Stimulated activated CD4-positive, alpha-beta T cell treated with anti-CD3 and anti-CD28 coated beads, Interleukin-15, amount 100 ng/mL, for 48 hours (primary cell): ENCODE measurements around the gene TRIM22.
"Not testable (repeated sequence)": the region's sequence is repeated elsewhere in the genome, so short reads cannot be mapped to it uniquely, and the experiment has no call there.

Source experiments
- DNase-seq, 2 donors: peaks; one replicate each; pipeline ENCODE4 v3.0.0-alpha.2; 2020; ENCODE audit warnings: low read depth in 2 of 2

The TRIM22 gene

DNA sequence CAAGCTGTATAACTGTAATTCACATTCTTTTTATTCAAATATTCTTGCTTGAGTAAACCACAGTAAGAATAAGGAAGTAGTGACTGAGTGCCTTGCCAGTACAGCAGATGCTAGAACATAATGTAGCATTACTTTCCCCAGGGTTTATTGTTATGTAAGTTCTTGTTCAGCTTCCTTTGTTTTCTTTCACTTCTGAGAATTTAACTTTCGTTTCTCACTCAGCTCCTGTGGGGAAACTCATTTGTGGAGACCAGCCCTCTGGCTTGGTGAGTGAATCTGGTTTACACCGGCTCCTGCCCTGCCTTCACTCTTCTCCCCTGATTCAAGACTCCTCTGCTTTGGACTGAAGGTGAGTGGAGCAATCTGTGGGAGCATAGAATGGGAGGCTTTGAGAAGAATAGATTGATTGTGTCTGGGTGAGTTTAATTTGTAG is at the start of gene TRIM22:
TSS of gene TRIM22 (plus strand) at position 240 of the 433 bp plus-strand sequence. CDS start 6,443 bp downstream, outside the sequence.
- DNase-seq: peak; percentile 14 to 32

GRCh38 chr11:5639953-5640352 is 49.6 kb upstream of the TRIM22 start:
- no peak for DNase-seq

DNA sequence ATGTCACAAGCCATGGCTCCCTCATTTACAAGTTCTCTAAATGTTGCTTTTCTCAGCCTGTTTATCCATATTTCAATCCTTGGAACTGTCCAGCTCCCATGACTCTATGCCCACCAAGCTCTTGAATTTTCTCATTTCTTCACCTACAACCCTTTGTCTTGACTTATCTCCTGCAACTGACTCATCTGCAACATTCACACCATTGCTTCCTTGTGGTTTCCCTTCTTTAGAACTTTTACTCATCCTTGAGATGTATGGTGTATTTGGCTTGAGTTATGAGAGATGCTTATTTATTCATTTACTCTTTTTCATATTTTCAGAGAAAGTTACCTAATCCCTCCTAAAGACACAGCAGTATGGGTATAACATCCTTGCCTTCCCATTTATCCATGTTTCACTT is 46.0 kb upstream of the TRIM22 start:
- DNase-seq: no peak

DNA sequence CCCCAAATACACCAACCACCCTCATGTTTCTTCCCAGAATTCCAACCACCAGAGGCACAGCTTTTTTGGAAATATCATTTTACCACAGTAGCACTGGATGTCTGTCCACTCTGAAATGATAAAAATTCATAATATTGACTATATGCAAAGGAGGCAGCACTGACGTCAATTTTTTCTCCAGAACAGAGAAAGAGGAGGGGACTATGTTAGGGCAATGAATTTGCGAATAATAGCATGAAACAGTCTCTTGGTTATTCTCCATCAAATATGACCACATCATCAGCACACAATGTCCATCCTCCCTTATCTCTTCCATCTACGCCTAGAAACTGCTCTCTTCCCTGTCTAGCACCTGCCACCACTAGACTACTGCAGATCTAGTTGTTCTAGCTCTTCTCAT is 43.5 kb upstream of the TRIM22 start:
- DNase-seq: no peak

DNA sequence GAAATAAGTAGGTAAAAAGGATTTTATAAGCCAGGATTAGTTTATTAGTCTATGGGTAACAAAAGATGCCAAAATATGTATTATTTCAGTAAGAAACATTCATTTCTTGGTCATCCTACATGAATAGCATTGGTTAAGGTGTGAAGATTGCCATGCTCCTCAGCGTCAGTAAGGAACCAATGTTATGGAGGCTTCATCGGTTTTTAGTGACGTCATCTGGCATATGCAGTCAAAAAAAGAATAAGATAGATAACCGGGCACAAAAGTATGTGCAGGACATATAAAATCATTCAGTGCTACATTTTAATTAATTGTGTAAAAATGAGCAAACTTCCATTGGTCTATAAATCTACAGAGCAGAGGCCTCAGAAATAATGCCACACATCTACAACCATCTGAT is 34.1 kb upstream of the TRIM22 start:
- no peak for DNase-seq

GRCh38 chr11:5656956-5657355 is 32.6 kb upstream of the TRIM22 start:
- DNase-seq: not testable (repeated sequence)

DNA sequence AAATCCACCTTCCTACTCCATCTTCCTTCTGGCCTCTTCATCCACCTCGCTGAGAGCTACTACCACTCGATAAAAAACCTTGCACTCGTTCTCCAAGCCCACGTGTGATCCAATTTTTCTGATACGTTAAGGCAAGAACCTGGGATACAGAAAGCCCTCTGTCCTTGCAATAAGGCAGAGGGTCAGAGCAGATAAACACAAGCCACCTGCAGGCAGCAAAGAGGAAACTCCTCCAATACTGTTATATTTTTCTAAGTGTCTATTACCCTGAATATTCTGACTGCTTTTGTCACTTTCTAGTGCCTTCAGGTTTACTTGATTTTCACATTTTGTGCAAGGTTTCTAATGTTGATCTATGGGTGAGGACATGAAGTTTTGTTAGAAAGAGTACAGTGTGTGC is 31.3 kb upstream of the TRIM22 start:
- DNase-seq: no peak

DNA sequence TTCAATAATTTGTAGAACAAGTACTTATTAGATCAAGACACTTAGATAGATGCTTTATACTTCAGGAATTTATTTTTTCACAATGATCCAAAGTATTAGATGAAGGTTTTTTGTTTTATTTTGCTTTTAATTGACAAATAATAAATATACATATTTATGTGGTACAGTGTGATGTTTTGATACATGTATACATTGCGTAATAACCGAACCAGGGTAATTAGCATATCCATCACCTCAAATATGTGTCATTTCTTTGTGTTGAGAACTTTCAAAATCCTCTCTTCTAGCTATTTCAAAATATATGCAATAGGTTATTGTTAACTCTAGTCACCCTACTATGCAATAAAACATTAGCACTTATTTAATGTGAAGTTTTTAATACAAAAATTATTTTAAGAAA is 26.1 kb upstream of the TRIM22 start:
- DNase-seq: no peak

GRCh38 chr11:5665051-5665570 is 24.5 kb upstream of the TRIM22 start:
- DNase-seq: no peak

DNA sequence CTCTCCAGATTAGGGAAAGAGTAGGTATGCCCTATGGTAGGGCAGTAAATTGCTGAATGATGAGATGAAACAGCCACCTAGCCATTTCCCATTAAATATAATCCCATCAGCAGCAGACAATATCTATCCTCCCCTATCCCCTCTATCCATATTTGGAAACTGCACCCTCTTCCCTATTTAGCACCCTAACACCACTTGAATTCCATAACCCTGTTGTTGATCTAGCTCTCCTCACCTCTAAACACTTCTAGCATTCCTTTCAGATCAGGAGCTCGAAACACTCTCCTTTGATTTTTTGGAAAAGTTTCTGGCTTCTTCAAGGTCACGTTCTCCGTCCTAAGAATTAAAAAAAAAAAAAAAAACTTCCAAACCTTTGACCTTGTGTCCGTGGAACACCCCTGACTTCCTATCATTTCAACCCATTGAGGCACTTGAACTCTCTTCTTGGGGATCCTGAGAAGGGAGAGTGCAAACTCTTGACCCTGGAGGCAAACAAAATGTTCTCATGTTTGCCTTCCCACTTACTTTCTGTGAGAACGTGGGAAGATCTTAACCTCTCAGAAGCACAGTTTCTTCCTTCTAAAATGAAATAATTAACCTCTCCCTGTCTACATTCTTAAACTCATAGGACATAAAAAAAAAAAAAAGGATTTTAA is 23.7 kb upstream of the TRIM22 start:
- no peak for DNase-seq

DNA sequence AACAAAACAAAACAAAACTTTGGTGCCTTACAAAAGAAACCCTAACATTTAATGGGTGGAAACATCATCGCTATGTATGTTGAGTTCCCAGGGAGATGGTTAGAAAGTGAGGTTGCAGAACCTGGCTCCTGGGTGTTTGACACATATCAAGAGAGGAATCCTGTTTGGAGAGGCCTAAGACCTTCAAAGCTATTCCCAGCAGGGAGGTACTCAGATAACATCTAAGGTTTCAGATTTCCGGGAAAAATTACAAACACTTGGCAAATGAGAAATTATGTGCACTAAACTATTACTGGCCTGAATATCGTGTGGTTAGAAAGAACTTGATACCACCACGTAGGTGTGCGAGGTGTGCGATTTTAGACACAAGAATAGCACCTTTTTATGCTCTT is 23.2 kb upstream of the TRIM22 start:
- DNase-seq: no peak

DNA sequence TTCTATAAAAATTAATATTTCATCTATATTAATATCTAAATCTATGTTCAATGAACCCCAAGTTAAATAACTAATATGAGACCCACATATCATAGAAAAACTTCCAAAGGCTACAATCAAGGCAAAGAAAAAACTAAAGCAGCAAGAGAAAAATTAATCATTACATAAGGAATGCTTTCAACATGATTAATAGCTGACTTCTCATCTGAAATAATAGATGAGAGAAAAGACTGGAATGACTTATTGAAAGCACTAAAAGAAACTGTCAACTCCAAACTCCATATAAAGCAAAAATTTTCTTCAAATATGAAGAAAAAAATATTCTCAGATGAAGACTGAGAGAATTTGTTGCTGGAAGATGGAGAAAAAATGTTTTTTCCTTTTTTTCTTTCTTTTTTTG is 17.8 kb upstream of the TRIM22 start:
- DNase-seq: no peak

GRCh38 chr11:5674391-5674790 is 15.2 kb upstream of the TRIM22 start:
- DNase-seq: no peak

DNA sequence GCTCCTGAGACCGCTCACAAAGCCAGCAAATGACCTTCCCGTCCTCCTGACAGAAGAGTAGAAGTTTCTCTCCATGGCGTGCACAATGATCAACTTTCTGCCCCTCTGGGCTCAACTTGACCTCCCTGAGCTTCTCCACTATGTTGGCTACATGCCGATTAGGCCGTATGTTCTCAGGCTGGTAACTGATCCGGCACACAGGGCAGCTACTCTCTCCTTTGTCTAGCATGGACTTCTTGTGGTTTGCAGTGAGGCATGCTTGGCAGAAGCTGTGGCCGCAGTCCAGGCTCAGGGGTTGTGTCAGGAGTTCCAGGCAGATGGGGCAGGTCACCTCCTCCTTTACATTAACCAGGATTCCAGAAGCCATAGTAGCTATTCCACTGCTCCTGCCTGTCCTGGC is 9.8 kb upstream of the TRIM22 start:
- DNase-seq: no peak

GRCh38 chr11:5682890-5683441 is 6.6 kb upstream of the TRIM22 start:
- not testable (repeated sequence) for DNase-seq

DNA sequence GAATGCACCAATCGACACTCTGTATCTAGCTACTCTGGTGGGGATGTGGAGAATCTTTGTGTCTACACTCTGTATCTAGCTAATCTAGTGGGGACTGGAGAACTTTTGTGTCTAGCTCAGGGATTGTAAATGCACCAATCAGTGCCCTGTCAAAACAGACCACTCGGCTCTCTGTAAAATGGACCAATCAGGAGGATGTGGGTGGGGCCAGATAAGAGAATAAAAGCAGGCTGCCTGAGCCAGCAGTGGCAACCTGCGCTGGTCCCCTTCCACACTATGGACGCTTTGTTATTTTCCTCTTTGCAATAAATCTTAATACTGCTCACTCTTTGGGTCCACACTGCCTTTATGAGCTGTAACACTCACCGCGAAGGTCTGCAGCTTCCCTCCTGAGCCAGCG is 6.0 kb upstream of the TRIM22 start:
- DNase-seq: peak; percentile 9 to 13

DNA sequence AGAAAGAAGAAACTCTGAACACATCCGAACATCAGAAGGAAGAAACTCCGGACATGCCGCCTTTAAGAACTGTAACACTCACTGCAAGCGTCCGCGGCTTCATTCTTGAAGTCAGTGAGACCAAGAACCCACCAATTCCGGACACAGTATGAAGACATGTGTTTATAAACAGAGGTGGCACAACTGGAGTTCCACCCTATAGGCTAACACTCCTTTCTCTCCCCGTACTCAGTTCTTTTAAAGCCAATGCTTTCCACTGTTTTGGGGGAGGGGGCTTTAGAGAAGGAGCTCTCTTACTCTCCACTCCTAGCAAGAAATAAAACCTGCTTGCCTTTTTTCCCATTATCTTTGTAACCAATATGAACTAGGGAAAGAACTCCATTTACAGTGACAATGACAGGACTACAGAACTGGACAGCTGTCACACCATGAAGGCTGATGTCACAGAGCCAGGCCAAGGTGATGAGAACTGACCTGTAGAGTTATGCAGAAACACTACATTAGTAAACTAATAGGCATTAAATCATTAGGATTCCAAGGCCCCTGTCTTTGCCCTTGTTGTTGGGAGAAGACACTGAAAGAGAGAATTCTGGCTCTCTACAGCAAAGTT is 5.4 kb upstream of the TRIM22 start:
- no peak for DNase-seq

DNA sequence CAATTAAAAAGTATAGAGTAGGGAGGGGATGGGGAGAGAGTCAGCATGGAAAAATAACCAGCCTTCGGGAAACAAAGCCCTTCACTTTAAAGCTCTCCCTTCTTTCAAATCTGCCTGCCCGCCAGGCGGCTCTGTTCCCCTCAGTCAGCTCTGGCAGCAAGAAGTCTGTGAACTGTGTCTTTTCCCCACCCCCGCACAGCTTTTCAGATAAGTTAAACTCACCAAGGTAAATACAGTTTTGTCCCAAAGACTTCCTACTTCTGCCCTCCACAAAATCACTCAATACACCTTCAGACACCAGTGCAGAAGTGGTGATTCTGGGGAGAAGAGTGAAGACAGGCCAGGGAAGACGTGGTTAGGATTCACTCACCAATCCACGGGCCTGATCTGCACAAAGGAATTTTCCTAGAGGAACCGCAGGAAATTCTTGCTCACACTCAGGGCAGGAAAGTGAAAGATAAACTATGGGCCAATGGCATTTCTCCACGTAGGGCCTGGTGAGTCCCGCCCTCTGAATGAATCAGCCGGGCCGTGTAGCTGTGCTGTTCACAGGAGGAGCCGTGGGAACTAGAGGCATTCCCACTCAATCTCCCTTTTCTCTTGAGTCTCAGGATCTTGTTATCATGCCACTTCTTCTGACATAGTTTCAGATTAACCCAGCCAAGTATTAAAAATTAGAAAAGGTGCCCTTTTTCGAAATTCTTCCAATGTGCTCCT is 4.8 kb upstream of the TRIM22 start, which contains the start of gene TRIM5:
TSS of gene TRIM5 (minus strand) at position 429 of the 717 bp plus-strand sequence. CDS start 4,897 bp downstream, outside the sequence.
- DNase-seq: peak; percentile 63 to 76

DNA sequence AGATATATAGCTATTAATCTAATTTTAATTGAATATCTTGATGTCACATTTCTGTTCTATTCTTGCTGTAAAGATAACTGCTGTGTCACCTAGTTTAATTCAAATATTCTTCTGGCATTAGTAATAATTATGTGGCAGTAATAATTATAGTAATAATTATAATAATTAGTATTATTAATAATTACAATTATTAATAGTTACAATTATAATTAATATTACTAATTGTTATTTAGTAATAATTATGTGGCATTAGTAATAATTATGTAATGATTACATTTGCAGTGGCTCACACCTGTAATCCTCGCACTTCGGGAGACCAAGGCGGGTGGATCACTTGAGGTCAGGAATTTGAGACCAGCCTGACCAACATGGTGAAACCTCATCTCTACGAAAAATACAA is 3.2 kb upstream of the TRIM22 start:
- DNase-seq: no peak

DNA sequence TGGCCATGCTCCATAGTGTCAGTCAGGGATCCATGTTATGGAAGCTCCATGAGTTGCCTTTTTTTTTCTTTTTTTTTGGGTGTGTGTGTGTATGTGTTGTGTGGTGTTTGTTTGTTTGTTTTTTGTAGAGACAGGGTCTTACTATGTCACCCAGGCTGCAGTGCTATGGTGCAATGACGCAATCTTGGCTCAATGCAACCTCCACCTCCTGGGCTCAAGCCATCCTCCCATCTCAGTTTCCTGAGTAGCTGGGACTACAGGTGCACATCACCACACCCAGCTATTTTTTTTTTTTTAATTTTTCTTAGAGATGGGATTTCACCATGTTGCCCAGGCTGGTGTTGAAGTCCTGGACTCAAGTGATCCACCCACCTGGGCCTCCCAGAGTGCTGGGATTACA is 1.1 kb upstream of the TRIM22 start:
- no peak for DNase-seq

DNA sequence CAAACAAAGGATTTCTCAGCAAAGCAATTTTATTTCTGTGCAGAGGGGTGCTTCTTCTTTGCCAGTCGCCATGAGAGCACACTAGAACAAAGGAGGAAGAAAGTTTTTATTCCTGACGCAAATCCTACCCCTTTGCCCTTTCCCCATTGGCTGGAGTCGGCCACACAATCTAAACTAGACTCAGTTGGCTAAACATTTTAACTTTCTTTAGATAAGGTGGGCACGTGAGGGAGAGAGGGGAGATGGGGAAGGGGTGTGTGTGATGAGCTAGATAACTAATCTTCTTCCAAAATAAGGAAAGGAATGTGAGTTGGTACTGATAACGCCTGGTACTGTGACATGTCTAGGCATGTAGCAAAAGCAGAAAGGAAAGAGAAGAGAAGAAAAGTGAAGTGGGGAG is 626 bp downstream of the TRIM22 start:
- DNase-seq: no peak

DNA sequence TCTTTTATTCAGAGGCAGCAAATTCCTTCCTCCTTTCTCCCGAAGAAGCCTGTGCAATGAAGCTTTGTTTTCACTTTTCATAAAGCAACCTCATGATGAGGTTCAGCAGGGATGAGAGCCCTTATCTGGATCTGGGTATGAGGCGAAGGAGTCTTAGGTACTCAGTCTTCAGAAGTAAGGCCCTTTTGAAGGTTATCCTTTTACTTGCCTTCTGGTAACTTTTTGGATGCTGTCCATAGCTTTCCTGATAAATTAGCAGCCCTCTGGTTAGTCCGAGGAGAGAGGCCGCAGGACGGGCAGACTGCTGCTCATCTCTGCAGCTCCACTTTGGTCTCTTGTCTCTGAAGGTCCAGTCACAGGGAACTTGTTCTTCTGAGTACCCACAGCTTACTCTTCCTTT is 1.1 kb downstream of the TRIM22 start:
- no peak for DNase-seq
